CD4-positive, alpha-beta T cell treated with Interleukin-6 at 100 ng/mL for 8 hours (primary cell): ENCODE results near the gene PRDM12.

Experiments used
- DNase-seq: peaks from one replicate; pipeline ENCODE4 v3.0.0-alpha.2; 2020; ENCODE audit warnings: mixed read lengths, low spot score

The PRDM12 gene

GRCh38 chr9:130689937-130690700, 25.7 kb downstream of the PRDM12 start:
- DNase-seq = no peak

GRCh38 chr9:130692321-130692720, 27.9 kb downstream of the PRDM12 start:
- no peak for DNase-seq

DNA sequence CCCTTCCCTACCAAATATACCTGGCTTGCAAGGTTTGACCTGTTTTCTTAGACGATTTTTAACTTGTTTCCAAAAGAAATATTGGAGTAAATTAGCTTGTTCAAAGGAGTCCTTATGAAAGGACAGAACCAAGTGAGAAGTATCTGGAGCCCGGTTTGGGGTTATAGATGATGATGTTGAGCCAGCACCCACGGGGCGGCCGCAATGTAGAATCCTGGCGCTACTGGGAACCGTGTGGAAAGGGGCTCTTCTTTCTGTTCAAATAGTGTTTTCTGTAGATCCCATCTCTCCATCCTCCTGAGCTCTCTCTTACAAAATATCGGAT, 28.7 kb downstream of the PRDM12 start:
- DNase-seq = no peak

GRCh38 chr9:130693426-130694191, 29.2 kb downstream of the PRDM12 start, which contains the start of gene EXOSC2:
Gene EXOSC2, plus strand, starts transcription at chr9:130693780. Its CDS starts 12 bp downstream, at chr9:130693792.
- peak; percentile 98 for DNase-seq

GRCh38 chr9:130694205-130694604, 29.8 kb downstream of the PRDM12 start:
- no peak for DNase-seq

- DNase-seq = no peak
Observed at GRCh38 chr9:130696139-130696650, 31.8 kb downstream of the PRDM12 start.

- no peak for DNase-seq
Observed at GRCh38 chr9:130696996-130697395, 32.6 kb downstream of the PRDM12 start.

DNA sequence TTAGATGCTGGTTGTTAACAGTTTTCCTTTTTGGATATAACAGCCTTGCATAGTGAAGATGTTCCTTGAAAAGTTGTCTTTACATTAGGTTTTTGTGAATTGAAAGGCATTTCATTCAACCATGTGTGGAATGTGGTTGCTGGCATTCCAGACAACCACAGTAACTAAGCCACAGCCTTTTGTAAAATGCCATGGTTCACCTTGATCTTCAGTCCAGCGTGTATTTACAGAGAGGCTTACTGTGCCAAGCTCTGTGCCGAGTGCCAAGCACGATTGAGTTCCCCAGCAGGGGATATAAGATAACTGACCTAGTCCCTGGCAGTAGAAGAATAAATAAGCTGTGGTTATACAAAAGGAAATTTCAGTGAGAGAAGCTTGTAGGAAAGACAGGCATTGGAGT, 34.1 kb downstream of the PRDM12 start:
- no peak for DNase-seq

GRCh38 chr9:130699047-130699446, 34.7 kb downstream of the PRDM12 start:
- DNase-seq = no peak

DNA sequence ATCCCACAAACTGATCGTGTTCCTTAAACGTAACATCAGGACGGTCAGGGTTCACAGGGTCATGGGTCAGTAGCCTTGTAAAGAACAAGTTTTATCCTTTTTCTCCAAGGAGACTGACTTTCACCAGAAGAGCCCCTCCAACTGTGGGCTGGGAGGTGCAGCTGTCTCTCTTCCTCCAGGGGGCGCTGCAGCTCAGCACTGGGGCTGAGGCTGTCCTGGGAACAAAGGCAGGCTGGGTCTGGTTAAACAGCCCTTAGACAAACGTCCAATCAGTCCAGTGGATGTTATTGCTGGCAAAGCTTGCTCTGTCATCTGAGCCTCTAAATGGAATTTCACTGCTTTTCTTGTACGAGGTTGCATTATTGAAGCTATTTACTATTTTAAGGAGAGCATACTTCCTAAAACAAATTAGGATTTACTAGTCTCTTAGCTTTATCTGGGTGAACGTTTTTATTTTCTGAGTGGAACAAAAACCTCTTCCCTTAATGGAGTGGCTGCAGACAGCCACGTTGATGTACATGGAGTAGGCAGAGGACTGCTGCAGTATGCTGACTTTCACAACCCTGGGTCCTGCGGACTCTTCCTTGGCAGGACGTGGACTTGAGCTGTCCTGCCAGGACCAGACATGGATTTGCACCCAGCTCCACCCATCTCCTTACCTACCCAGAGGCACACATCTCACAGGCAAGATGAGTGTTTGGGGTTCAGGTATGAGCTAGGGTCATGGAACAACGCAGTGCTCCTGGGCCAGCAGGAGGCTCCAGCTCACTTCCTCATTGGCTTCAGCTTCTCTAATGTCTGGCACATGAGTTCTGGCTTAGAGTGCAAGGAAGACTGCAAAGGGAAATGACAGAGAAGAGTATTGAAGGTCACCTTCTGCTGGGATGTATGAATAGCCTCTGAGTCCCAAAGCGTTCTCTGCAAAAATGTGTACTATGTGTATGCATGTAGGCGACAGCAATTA, 36.9 kb downstream of the PRDM12 start:
- DNase-seq = peak; percentile 55

GRCh38 chr9:130703501-130703900, 39.1 kb downstream of the PRDM12 start:
- no peak for DNase-seq

- DNase-seq = peak; percentile 68
Observed at GRCh38 chr9:130707225-130707976, 43.0 kb downstream of the PRDM12 start.

DNA sequence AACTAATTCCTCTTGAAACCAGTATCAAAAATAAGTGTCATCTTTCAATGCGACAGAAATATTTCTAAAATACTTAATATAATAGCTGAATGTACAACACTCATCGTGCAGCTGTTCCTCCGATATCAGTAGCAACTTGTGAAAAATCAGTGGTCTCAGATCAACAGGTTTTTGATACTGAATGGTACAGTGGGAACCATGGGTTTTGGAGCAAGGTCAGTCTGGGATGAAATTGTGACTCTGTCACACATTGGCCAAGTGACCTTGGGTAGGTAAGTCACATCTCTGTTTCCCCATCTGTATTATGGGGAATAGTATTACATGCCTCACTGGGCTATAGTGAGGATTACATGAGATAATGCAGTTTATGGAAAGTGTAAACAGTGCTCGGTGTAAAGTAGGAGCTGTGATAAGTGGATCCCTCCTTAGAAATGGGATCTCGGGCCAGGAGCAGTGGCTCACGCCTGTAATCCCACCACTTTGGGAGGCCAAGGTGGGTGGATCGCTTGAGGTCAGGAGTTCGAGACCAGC, 46.5 kb downstream of the PRDM12 start:
- DNase-seq = no peak

- DNase-seq = no peak
Observed at GRCh38 chr9:130711469-130711868, 47.1 kb downstream of the PRDM12 start.

DNA sequence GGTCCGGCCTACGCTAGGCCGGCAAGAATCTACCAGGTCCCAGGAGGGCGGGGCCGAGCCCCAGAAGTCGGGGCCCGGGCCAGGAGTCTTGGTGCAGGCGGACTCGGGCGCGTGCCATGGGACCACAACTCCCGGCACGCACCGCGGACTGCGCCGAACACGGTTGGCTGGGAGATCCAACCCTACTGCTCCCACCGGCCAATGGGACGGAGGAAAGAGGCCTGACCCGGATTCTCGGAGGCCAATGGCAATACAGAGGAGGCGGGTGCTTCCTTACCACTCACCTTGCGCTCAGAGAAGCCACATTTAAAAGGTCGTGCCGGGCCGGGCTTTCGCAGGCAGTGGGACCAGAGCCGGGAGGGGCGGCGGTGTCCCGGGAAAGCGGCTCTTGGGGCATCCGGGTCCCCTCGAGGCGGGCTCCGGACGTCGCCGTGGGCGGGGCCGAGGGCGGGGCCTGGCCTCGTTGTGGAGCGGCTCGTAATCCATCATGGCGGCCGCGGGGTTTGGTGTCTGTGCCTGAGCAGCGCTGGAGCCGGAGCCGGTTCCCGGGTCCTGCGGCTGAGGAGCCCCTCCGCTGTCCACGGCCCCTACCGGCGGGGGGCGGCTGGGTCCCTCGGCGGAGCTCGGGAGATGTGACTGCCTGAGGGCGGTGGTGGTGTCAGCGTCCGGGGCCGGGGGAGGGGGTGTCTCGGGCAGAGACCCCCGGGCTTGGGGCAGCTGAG, 48.3 kb downstream of the PRDM12 start:
- DNase-seq = peak; percentile 96

GRCh38 chr9:130713286-130713960, 49.0 kb downstream of the PRDM12 start:
- no peak for DNase-seq

GRCh38 chr9:130714586-130715110, 50.3 kb downstream of the PRDM12 start:
- no peak for DNase-seq

DNA sequence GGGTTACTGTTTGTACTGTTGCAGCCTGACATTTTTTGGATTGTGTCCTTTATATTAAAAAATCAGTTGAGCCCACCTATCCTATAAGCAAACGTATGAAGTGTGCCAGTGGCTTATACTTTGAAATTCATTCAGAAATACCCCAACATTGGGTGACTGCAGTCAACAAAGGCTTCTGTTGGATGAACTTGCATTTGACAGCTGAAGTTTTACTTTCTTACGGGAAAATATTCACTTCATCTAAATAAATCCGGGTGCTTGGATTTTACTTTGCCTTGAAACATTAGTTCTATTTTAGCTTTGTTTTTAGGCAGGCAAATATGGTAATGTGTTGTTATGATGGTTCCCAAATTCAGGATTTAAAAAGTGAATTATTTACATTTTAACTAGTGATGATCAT, 50.9 kb downstream of the PRDM12 start:
- DNase-seq = no peak

DNA sequence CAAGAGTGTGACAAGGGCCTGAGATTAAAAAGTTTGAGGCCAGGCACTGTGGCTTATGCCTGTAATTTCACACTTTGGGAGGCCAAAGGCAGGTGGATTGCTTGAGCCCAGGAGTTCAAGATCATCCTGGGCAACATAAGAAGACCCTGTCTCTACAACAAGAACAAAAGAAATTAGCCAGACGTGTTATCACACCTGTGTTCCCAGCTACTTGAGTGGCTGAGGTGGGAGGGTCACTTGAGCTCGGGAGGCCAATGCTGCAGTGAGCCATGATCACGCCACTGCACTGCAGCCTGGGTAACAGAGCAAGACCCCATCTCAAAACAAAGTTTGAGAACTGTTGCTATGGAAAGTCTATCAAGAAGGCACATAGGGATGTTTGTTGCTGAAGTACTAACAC, 54.2 kb downstream of the PRDM12 start:
- no peak for DNase-seq

DNA sequence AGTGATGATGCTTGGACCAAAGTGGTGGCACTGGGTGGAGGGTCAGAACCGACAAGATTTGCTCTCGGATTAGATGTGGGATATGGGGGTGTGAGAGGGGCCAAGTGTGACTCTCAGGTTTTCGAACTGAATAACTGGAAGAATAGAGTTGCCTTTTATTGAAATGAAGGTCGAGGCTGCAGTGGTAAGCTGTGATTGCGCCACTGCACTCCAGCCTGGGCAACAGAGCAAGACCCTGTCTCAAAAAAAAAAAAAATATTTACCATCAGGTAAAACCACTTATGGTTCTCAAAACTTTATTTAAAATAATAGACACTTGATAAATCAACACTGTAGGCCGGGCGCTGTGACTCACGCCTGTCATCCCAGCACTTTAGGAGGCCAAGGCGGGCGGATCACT, 56.4 kb downstream of the PRDM12 start:
- DNase-seq = no peak
